MM.1S (cell line): Measurements from ENCODE around the gene BEND7.

Experiments
- CTCF ChIP-seq: fragments of 300-600 bp; sonication (generic); IDR thresholded peaks from 2 replicates; pipeline ENCODE4 v1.5.1; 2016; ENCODE audit warnings: antibody characterized with exemption, low read length, mixed read lengths
- EZH2 ChIP-seq: fragments of 300-600 bp; sonication (generic); optimal IDR thresholded peaks from 2 replicates; pipeline ENCODE3; 2017; ENCODE audit warnings: low read depth, mild to moderate bottlenecking, antibody characterized with exemption, low read length, mixed read lengths
- EZH2phosphoT487 ChIP-seq: fragments of 300-600 bp; sonication (generic); IDR thresholded peaks from 2 replicates; pipeline ENCODE4 v1.6.1; 2018; ENCODE audit warnings: antibody characterized with exemption, low read length

- TF ChIP-seq CTCF (no peak), EZH2 (no peak), EZH2phosphoT487 (no peak)
Observed at GRCh38 chr10:13529714-13529973, 830 bp upstream of the BEND7 start.
